GM23248 (cell line): ENCODE measurements around the gene ACLY. TPM values are rescaled to one million over a fixed set of nuclear protein-coding genes. Genes with fewer than 3 reads are reported as not detected.

ENCODE experiments used
- DNase-seq: peaks from one replicate; pipeline ENCODE4 v3.0.0-alpha.2; 2015
- H2AFZ ChIP-seq: fragments of 200-600 bp; sonication (generic); 2 replicates; pipeline ENCODE4 v1.6.1; 2016; ENCODE audit warnings: antibody characterized with exemption
- H3F3A ChIP-seq: fragments of 200-600 bp; sonication (generic); 2 replicates; pipeline ENCODE4 v1.6.1; 2016; ENCODE audit warnings: mild to moderate bottlenecking, antibody characterized with exemption, mixed run types; ENCODE audit not compliant: insufficient read depth
- H3K27ac ChIP-seq: fragments of 200-600 bp; sonication (generic); 2 replicates; pipeline ENCODE4 v1.5.1; 2016; ENCODE audit warnings: mild to moderate bottlenecking
- H3K27me3 ChIP-seq: fragments of 200-600 bp; sonication (generic); replicated peaks from 2 replicates; pipeline ENCODE4 v1.6.1; 2016; ENCODE audit warnings: mild to moderate bottlenecking; ENCODE audit not compliant: insufficient read depth
- H3K36me3 ChIP-seq: fragments of 200-600 bp; sonication (generic); 2 replicates; pipeline ENCODE4 v1.6.1; 2016; ENCODE audit warnings: low read depth, mild to moderate bottlenecking
- H3K4me1 ChIP-seq: fragments of 200-600 bp; sonication (generic); 2 replicates; pipeline ENCODE4 v1.6.1; 2016; ENCODE audit warnings: mild to moderate bottlenecking; ENCODE audit not compliant: insufficient read depth
- H3K4me2 ChIP-seq: fragments of 200-600 bp; sonication (generic); one replicate; pipeline ENCODE4 v1.6.1; 2016; ENCODE audit warnings: mild to moderate bottlenecking; ENCODE audit not compliant: unreplicated experiment
- H3K4me3 ChIP-seq: fragments of 200-600 bp; sonication (generic); 2 replicates; pipeline ENCODE4 v1.5.1; 2016; ENCODE audit warnings: mild to moderate bottlenecking
- H3K79me2 ChIP-seq: fragments of 200-600 bp; sonication (generic); 2 replicates; pipeline ENCODE4 v1.6.1; 2016; ENCODE audit warnings: mild to moderate bottlenecking; ENCODE audit not compliant: insufficient read depth
- H3K9ac ChIP-seq: fragments of 200-600 bp; sonication (generic); 2 replicates; pipeline ENCODE4 v1.6.1; 2016; ENCODE audit warnings: mild to moderate bottlenecking
- H3K9me2 ChIP-seq: fragments of 200-600 bp; sonication (generic); 2 replicates; pipeline ENCODE4 v1.6.1; 2016; ENCODE audit warnings: mixed run types, mild to moderate bottlenecking, moderate library complexity; ENCODE audit not compliant: insufficient read depth
- H3K9me3 ChIP-seq: fragments of 200-600 bp; sonication (generic); one replicate; pipeline ENCODE4 v1.6.1; 2017; ENCODE audit warnings: low read depth
- H4K20me1 ChIP-seq: fragments of 200-600 bp; sonication (generic); 2 replicates; pipeline ENCODE4 v1.6.0; 2016; ENCODE audit not compliant: insufficient read depth
- EZH2 ChIP-seq: fragments of 200-600 bp; sonication (generic); IDR thresholded peaks from 2 replicates; pipeline ENCODE4 v1.6.1; 2018; ENCODE audit warnings: antibody characterized with exemption, mild to moderate bottlenecking; ENCODE audit not compliant: insufficient read depth, poor library complexity, severe bottlenecking
- EZH2phosphoT487 ChIP-seq: fragments of 200-600 bp; sonication (generic); IDR thresholded peaks from 2 replicates; pipeline ENCODE4 v1.6.1; 2018; ENCODE audit warnings: antibody characterized with exemption, moderate library complexity, mild to moderate bottlenecking, low read depth; ENCODE audit not compliant: insufficient read depth
- WGBS, 2 experiments: methylation state at CpG; one replicate each; pipeline ENCODE4 v1.1.6; 2015 to 2017; ENCODE audit warnings: low lambda C conversion rate in 2 of 2, low coverage in 1 of 2; ENCODE audit errors: missing lambda C conversion rate in 2 of 2; 5-methylcytosine and 5-hydroxymethylcytosine counted together
- in situ Hi-C: fragments of 300-500 bp; cut with MboI; formaldehyde crosslinking; loops from 2 replicates; pipeline ENCODE4 v1.15.0; 2020
- polyA plus RNA-seq: library from polyadenylated mRNA; unstranded; fragments of >200 nt; fragmentation: Nextera tagmentation; extraction: Ambion mirVana; gene quantifications from 2 replicates; pipeline ENCODE4 v1.2.1, GENCODE V29; 2016
- total RNA-seq: library from RNA; depleted of rRNA; stranded (reverse); fragments of >200 nt; shearing (Covaris generic); gene quantifications from 2 replicates; pipeline ENCODE4 v1.2.3, GENCODE V29; 2014

ACLY gene
- total and polyA plus RNA-seq, 2 experiments from 2014 or later, result 101 to 144 TPM

DNA sequence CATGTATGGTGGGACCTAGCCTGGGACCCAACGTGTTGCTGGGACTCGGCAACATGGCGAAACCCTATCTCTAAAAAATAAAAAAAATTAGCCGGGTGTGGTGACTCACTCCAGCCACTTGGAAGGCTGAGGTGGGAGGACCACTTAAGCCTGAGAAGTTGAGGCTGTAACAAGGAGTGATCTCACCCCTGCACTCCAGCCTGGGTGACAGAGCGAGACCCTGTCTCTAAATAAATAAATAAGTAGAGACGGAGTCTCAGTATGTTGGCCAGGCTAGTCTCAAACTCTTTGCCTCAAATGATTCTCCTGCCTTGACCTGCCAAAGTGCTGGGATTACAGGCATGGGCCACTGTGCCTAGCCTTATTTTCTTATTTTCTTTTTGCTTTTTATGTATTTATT is 37.8 kb upstream of the ACLY start:
- in situ Hi-C loops, result no loop called here
- Histone ChIP-seq H3K9ac (no peak overlapping the region), H3F3A (no peaks in the 10 kb centered on the region), H3K4me2 (no peak overlapping the region), H3K36me3 (no peaks in the 10 kb centered on the region), H4K20me1 (no peaks in the 10 kb centered on the region), H2AFZ (no peak overlapping the region), H3K9me3 (no peaks in the 10 kb centered on the region), H3K9me2 (no peaks in the 10 kb centered on the region), H3K79me2 (no peaks in the 10 kb centered on the region), H3K27ac (no peak overlapping the region), H3K4me3 (no peak overlapping the region), H3K4me1 (peaks cover 5% of the 10 kb centered on the region; the same call in 1 of the 2 replicates), H3K27me3 (no peaks in the 10 kb centered on the region)
- 78 to 80% methylated on average over 6 of the region's 6 CpGs for WGBS, 2 experiments
- TF ChIP-seq EZH2 (no peak), EZH2phosphoT487 (no peak)
- no peak for DNase-seq

DNA sequence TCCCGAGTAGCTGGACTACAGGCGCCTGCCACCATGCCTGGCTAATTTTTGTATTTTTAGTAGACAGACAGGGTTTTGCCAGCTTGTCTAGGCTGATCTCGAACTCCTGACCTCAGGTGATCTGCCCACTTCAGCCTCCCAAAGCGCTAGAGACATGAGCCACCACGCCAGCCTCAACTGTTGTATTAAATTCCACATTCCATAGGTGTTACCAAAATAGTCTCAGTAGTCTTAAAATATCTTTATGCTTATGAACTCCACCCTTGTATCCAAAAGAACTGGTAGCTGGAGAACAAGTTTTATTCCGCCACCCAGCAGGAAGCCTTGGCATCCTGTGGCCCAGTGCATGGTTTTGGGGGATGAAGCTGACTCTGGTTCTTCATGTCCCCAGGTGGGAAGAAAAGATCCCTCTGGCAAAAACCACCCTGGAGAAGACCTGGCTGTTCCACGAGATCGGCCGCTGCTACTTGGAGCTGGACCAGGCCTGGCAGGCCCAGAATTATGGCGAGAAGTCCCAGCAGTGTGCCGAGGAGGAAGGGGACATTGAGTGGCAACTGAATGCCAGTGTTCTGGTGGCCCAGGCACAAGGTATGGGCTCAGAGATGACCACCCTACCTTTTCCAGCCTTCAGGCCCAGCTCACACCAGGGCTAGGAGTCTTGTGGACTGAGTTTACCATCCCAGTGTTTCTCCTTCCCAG is 30.2 kb upstream of the ACLY start:
- no peak overlapping the region for H3K27ac ChIP-seq
- H3K4me2 ChIP-seq, result no peak overlapping the region
- no peaks in the 10 kb centered on the region for H3K9me2 ChIP-seq
- in situ Hi-C loops, result no loop called here
- H3K27me3 ChIP-seq, result no peaks in the 10 kb centered on the region
- H3K36me3 ChIP-seq, result no peaks in the 10 kb centered on the region
- no peak for DNase-seq
- no peak overlapping the region for H3K4me3 ChIP-seq
- H3K9ac ChIP-seq, result no peak overlapping the region
- H3K9me3 ChIP-seq, result no peaks in the 10 kb centered on the region
- no peak for TF ChIP-seq EZH2phosphoT487
- no peak for TF ChIP-seq EZH2
- 75 to 79% methylated on average over 11 of the region's 11 CpGs for WGBS, 2 experiments
- no peaks in the 10 kb centered on the region for H4K20me1 ChIP-seq
- no peaks in the 10 kb centered on the region for H3K4me1 ChIP-seq
- H2AFZ ChIP-seq, result no peak overlapping the region
- H3F3A ChIP-seq, result no peaks in the 10 kb centered on the region
- no peaks in the 10 kb centered on the region for H3K79me2 ChIP-seq

DNA sequence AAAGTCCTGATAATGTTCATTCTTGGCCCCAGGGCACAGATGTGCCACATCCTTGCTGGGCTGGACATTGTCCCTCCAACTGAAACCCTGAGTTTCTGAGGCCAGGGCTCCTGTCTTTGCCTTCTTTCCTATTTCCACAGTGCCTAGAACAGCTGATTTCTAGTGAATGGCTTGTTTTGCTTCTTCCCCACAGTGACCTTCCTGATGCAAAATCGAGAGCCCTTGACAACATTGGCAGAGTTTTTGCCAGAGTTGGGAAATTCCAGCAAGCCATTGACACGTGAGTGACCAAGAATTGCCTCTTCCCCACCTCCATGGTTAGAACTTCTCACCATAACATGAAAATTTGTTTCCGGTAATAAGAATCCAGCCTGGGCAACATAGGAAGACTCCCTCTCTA is 26.2 kb upstream of the ACLY start:
- Histone ChIP-seq H2AFZ (no peak overlapping the region), H3K9ac (no peak overlapping the region), H3K4me3 (no peak overlapping the region), H4K20me1 (no peaks in the 10 kb centered on the region), H3K9me3 (no peaks in the 10 kb centered on the region), H3K4me2 (no peak overlapping the region), H3K9me2 (no peaks in the 10 kb centered on the region), H3F3A (no peaks in the 10 kb centered on the region), H3K79me2 (no peaks in the 10 kb centered on the region), H3K27ac (no peak overlapping the region), H3K4me1 (no peaks in the 10 kb centered on the region), H3K36me3 (no peaks in the 10 kb centered on the region), H3K27me3 (no peaks in the 10 kb centered on the region)
- in situ Hi-C loops, result no loop called here
- 70 to 72% methylated on average over 3 of the region's 3 CpGs for WGBS, 2 experiments
- no peak for DNase-seq
- no peak for TF ChIP-seq EZH2

DNA sequence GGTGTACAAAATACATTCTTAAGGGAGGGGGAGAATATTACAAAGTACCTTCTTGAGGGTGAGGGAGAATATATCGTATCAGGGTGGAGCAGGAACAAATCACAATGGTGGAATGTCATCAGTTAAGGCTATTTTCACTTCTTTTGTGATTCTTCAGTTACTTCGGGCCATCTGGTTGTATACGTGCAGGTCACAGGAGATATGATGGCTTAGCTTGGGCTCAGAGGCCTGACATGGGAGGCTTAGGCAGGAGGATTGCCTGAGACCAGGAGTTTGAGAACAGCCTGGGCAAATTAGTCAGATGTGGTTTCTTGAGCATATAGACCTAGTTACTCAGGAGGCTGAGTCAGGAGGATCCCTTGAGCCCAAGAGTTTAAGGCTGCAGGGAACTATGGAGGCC is 24.7 kb upstream of the ACLY start:
- Histone ChIP-seq H3K36me3 (no peaks in the 10 kb centered on the region), H3K4me3 (no peak overlapping the region), H3F3A (no peaks in the 10 kb centered on the region), H3K9ac (no peak overlapping the region), H3K79me2 (no peaks in the 10 kb centered on the region), H3K27ac (no peak overlapping the region), H3K9me3 (no peaks in the 10 kb centered on the region), H3K27me3 (no peaks in the 10 kb centered on the region), H3K4me1 (no peaks in the 10 kb centered on the region), H3K4me2 (no peak overlapping the region), H3K9me2 (no peaks in the 10 kb centered on the region), H2AFZ (no peak overlapping the region), H4K20me1 (no peaks in the 10 kb centered on the region)
- WGBS, 2 experiments, result 98 to 99% methylated on average over 3 of the region's 3 CpGs
- DNase-seq, result no peak
- TF ChIP-seq EZH2, result no peak
- no peak for TF ChIP-seq EZH2phosphoT487
- in situ Hi-C loops, result no loop called here
